ENCODE results near the gene IFNGR1.

DNA sequence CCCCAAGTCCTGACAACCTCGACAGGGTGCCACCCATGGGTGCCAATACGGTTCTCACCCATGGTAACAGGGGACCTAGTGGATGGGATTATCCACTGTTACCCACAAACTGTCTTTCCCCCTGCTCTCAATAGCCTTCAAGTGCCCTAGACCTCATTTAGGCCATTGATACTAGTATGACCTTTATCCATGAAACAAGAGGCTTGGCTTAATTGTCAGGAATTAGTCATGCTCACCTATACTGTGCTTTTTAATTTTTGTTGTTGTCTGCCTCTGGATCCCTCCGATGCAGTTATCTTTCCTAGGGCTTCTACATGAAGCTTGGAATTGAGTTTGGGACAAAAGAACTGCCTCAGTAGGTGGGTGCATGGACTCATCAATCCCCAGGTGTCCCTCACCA lies 33.9 kb downstream of the IFNGR1 start:
- TF ChIP-seq, protein P1, sequence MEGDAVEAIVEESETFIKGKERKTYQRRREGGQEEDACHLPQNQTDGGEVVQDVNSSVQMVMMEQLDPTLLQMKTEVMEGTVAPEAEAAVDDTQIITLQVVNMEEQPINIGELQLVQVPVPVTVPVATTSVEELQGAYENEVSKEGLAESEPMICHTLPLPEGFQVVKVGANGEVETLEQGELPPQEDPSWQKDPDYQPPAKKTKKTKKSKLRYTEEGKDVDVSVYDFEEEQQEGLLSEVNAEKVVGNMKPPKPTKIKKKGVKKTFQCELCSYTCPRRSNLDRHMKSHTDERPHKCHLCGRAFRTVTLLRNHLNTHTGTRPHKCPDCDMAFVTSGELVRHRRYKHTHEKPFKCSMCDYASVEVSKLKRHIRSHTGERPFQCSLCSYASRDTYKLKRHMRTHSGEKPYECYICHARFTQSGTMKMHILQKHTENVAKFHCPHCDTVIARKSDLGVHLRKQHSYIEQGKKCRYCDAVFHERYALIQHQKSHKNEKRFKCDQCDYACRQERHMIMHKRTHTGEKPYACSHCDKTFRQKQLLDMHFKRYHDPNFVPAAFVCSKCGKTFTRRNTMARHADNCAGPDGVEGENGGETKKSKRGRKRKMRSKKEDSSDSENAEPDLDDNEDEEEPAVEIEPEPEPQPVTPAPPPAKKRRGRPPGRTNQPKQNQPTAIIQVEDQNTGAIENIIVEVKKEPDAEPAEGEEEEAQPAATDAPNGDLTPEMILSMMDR (IDR thresholded peaks at IDR 0.05 in 2 of 3, conservative IDR thresholded peaks at IDR 0.05 in 1 of 3; ENCODE audit: control insufficient read depth in 2 of 3, extremely low read depth in 1 of 3, insufficient read depth in 1 of 3, low read depth in 3 of 3, low read length in 3 of 3): no peak
- no peak for TF ChIP-seq RELA (IDR thresholded peaks at IDR 0.05; ENCODE audit: borderline replicate concordance, partially characterized antibody)
- no peak for TF ChIP-seq JUND (IDR thresholded peaks at IDR 0.05; ENCODE audit: low read depth, low read length)
- no peak for TF ChIP-seq CEBPB (IDR thresholded peaks at IDR 0.05; ENCODE audit: borderline replicate concordance in 1 of 2, low read depth in 2 of 2, low read length in 2 of 2)
- TF ChIP-seq POU2F2 (IDR thresholded peaks at IDR 0.05; ENCODE audit: borderline replicate concordance, low read depth, low read length): no peak
- no peak for TF ChIP-seq RFX5 (IDR thresholded peaks at IDR 0.05; ENCODE audit: low read depth, low read length)
- TF ChIP-seq, protein P2, sequence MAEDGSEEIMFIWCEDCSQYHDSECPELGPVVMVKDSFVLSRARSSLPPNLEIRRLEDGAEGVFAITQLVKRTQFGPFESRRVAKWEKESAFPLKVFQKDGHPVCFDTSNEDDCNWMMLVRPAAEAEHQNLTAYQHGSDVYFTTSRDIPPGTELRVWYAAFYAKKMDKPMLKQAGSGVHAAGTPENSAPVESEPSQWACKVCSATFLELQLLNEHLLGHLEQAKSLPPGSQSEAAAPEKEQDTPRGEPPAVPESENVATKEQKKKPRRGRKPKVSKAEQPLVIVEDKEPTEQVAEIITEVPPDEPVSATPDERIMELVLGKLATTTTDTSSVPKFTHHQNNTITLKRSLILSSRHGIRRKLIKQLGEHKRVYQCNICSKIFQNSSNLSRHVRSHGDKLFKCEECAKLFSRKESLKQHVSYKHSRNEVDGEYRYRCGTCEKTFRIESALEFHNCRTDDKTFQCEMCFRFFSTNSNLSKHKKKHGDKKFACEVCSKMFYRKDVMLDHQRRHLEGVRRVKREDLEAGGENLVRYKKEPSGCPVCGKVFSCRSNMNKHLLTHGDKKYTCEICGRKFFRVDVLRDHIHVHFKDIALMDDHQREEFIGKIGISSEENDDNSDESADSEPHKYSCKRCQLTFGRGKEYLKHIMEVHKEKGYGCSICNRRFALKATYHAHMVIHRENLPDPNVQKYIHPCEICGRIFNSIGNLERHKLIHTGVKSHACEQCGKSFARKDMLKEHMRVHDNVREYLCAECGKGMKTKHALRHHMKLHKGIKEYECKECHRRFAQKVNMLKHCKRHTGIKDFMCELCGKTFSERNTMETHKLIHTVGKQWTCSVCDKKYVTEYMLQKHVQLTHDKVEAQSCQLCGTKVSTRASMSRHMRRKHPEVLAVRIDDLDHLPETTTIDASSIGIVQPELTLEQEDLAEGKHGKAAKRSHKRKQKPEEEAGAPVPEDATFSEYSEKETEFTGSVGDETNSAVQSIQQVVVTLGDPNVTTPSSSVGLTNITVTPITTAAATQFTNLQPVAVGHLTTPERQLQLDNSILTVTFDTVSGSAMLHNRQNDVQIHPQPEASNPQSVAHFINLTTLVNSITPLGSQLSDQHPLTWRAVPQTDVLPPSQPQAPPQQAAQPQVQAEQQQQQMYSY (CRISPR knock-in tag; IDR thresholded peaks at IDR 0.05): no peak
- no peak for TF ChIP-seq KLF5 (IDR thresholded peaks at IDR 0.05; ENCODE audit: partially characterized antibody)
- no peak for TF ChIP-seq CHD1 (IDR thresholded peaks at IDR 0.05; ENCODE audit: low read depth, low read length)
- no peak for TF ChIP-seq JUNB (IDR thresholded peaks at IDR 0.05)
- no peak for TF ChIP-seq SPI1 (IDR thresholded peaks at IDR 0.05; ENCODE audit: borderline replicate concordance, insufficient read depth, low read depth, low read length)

All from GM12878 (cell line).